CD4-positive, alpha-beta T cell treated with Interleukin-6 at 100 ng/mL for 8 hours (primary cell): ENCODE results near the gene DUT.
A peak's percentile ranks its signal among the peaks of the same experiment; 100 is the strongest.

Experiments used
- DNase-seq: peaks from one replicate; pipeline ENCODE4 v3.0.0-alpha.2; 2020; ENCODE audit warnings: mixed read lengths, low spot score

DUT gene

GRCh38 chr15:48330105-48330785 is 984 bp upstream of the DUT start:
- DNase-seq: no peak

DNA sequence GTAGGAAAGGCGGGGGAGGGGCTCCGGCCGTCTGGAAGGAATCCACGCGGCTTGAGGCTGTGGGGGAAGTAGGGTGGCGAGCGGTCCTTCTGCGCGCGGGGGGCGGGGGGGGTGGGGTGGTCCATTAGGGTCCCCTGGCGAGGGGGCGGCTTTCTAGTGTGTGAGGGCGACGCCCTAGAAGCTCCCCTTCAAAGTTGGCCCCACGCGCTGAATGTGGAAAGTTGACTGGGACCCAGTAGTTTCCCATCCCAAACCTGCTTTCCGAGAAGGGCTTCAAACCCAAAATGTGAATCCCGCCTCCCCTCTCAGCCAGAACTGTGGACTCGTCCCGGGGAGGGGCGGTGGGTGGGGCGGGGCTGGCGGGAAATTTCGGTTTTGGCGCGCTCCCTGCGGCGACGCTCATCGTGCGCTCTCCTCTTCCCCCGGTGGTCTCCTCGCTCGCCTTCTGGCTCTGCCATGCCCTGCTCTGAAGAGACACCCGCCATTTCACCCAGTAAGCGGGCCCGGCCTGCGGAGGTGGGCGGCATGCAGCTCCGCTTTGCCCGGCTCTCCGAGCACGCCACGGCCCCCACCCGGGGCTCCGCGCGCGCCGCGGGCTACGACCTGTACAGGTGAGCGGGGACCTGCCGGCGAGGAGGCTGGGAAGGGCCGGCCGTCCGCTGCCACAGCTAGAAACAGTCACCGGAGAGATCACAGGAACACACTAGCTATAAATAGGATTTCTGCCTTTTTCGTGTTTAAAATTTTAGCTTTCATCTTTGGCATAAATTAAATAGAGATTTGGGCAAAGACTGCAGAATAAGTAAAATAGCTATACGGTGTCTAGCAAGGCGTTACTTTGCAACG is 790 bp downstream of the DUT start:
- peak; percentile 54 for DNase-seq

GRCh38 chr15:48332642-48333034 is 1.4 kb downstream of the DUT start:
- DNase-seq: no peak

GRCh38 chr15:48333540-48333939 is 2.3 kb downstream of the DUT start:
- no peak for DNase-seq

DNA sequence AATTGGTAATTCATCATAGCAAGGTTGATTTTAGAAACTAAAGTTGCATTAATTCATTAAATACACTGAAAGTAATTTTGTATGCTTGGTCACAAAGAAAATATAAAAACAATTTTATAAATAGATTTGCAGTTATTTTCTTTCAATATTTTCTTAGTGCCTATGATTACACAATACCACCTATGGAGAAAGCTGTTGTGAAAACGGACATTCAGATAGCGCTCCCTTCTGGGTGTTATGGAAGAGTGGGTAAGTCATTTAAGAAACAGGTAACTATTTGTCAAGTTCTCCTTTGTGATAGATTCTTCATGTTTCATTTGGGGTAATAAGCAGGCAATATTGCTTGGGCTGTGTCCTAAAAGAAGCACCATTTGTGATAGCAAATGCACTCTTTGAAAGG is 3.0 kb downstream of the DUT start:
- DNase-seq: no peak

DNA sequence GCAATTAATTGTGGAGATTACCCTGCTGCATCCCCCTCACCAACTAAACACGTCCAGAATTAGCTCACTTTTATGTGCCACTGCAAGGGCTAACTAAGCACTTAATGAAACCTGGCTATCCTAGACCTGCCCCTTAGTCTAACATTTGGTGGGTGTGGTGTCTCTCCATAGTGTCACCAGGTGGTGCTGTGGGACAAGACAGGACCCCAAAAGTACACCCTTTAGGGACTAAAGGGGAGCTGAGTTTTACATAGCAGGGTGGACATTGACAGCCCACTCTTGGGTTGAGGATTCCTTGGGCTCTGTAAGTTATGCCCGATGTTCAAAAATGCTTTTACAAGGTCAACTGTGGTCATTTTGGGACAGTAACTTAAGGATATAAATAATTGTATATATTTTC is 5.7 kb downstream of the DUT start:
- DNase-seq: no peak

DNA sequence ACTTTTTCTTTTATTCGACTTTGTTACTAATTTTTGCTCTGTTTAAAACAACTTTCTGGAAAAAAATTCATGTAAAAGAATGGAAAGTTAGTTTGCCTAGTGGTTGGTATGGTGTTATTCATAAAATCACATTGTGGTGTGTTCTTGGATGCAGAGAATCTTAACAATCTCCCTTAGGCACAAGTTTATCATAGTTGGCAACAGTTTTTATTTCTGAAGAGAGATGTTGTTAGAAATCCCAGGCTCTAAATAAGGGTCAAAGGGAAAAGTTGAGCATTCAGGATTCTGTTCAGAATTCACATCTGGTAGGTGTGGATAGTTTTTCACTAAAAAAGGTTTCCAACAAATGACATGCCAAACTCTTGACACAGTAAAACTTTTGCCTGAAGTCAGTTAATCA is 6.4 kb downstream of the DUT start:
- no peak for DNase-seq

DNA sequence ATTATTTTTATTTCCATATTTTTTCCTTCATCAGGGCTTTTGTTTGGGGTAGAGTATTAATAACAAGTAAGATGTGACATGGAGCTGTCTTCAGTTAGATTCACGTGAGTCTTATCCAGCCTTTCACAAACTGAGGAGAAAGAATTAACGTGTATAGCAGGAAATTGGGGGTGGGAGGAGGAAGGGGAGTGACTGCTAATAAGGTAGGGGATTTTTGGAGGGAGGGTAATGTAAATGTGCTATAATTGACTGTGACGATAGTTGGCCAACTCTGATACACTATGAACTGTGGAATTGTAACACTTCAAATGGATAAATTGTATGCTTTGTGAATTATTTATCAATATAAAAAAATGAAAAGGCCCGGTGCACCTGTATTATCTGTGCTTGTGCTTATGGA is 8.9 kb downstream of the DUT start:
- DNase-seq: no peak

GRCh38 chr15:48343865-48344264 is 12.6 kb downstream of the DUT start:
- DNase-seq: no peak

DNA sequence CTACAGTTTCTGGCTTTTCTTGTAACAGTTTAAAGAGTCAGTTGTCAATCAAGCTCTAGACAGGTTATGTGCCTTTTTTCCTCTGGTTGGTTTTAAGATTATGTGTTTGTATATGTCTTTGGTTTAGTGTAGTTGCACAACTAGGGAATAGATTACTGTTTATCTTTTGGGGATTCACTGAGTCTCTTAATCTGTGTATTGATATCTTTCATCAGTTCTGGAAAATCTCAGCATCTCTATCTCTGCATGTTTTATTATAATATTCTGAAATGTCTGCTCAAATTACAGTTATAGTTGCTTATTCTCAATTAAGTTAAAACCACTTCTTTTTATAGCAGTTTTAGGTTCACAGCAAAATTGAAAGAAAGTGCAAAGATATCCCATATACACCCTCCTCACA is 14.3 kb downstream of the DUT start:
- DNase-seq: no peak

DNA sequence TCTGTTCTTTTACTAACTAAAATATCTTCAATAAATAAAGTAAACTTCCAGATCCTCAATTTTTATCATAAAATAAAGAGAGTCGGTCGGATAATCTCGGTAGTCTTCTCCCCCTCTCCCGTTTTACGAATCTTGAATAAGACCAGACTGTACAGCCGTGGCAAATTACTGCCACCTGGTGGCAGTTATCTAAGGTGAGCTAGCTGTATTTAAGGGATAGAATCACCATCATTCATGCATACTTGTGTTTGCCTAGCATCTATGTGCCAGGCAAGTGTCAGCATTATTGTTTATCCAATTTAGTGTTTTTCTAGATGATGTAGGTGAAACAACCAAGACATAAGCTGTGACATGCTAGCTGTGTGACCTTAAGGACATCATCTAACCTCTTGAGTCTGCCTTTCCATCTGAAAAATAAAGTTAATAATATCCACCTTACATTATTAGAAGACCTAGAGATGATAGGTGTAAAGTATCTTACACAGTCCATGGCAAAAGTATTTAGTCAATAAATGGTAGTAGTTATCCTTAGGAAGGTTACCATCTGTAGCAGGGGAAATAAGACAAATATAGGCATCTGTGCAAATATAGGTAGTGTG is 21.3 kb downstream of the DUT start:
- peak; percentile 56 for DNase-seq

DNA sequence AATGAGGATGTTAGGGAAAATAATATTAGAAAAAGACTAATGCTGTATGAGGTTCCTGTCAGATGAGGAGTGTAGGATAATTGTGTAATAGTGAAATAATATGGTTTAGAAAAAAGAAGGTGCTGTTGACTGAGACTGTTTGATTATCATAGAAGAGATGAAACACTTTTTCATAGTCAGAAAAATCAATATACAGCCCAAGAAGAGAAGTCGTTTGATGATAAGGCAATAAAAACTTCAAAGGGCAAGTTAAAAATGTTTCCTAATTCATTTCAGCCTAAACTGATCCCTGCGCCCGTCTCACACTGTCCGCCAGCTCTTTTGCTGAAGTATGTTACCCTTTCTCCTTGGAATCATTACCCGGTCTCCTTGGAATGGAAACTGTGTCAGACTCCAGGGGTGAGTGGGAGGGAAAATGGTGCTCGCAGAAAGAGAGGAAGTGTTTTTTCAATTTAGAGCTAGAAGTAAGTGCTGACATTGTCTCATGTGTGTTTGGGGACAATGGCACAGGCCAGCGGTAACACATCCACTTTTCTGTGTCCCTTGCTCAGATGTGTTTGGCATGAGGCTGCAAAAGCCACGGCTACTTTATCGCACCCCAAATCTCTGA is 23.6 kb downstream of the DUT start:
- no peak for DNase-seq

- DNase-seq: no peak
Observed at GRCh38 chr15:48355377-48355776, 24.1 kb downstream of the DUT start.

DNA sequence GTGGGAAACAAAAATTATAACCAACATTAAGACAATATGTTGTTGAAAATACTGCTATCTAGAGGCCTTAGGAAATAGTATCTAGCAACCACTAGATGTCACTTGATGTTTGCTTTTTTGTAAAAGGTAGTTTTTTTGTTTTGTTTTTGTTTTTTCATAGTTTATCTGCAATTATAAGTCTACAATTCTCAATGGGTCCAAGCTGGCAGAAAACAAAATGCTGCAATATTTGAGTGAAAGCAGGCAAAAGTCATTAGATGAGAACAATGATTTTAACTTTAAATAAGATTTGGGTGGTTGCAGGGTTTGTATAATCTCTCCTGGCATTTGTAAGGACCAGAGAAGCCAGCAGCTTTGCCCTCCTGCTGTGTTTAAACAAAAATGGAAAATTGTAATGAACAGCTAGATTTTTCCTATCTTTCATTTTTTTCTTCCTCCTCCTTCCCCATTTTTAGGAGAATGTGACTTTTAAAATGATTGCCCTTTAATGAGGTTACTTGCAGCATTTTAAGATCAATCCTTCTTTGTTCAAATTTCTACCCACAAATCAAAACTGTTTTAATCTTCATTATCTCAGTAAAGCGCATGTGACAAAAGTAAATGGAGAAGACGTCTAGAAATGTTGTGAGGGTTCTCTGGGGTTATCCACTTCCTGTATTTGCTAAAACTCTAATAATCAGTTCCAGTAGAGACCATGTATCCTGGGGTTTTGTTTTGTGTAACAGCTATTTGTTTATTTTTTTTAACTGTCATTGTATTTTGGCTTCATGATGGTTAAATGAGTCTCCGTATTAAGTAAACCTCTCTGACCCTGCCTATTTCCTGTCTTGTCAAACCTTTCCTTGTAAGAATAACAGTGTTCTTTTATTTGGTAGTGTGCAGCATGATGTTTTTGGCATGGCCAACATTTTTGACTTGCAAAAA is 27.3 kb downstream of the DUT start:
- no peak for DNase-seq

DNA sequence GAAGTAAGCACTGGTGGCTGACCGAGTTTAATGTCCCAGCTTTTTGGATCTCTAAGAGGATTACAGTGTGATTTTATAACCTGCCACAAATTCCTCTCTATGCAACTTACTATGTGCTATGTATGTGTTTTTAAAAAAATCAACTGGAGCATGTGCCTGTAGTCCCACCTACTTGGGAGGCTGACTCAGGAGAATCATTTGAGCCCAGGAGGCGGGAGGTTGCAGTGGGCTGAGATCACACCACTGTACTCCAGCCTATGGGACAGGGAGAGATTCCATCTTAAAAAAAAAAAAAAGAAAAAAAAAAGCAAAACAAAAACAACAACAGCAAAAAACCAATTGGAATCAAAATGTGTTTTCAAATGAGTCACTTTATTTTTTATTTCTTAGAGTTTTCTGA is 29.6 kb downstream of the DUT start:
- no peak for DNase-seq

DNA sequence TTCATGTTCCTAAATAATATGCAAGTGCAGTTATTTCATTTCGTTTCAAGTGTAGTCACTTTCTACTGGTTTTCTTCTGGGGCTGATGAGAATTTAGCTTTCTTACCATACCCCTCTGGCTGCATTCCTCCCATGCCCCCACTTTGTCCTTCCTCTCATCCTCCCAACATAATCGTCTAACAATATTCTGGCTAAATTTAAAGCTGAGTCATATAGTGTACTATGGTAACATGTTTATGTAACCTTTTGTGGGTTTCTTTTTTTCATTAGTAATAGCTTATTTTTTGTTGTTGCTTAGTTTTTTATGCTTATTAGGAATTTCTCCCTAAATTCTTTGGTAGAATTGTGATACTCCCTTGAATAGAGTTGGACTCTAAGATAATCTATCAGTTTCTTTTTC is 30.5 kb downstream of the DUT start:
- DNase-seq: no peak

DNA sequence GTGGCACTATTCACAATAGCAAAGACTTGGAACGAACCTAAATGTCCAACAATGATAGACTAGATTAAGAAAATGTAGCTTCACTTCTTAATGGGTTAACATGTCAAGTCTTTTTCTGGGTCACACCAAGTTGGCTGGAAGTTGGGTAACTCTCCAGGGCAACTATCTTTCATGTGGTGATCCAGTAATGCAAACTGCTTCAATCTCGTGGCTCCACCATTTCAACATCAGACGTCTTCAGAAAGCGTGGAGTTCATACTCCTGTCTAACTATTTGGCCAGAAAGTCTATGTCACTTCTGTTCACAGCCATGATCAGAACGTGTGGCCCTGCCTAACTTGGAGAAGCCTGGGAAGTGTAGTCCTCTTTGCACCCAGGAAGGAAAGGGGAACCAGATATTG is 32.2 kb downstream of the DUT start:
- DNase-seq: no peak

DNA sequence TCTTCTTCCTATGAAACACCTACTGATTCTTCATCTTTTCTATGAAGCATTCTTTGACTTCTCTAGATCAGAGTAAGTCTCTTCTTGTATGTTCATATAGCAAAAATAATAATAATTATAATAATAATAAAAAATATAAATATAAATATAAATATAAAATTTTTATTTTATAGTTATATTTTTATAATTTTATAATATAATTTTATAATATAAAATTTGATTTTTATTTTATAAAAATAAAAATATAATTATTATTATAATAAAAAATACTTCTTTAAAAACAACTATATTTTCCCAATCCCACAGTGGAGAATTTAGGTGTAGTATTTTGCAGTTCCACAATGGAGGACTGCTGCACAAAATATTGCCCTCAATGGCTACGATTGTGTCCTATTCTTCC is 34.3 kb downstream of the DUT start:
- no peak for DNase-seq

GRCh38 chr15:48366584-48367312 is 35.5 kb downstream of the DUT start:
- no peak for DNase-seq

- DNase-seq: no peak
Observed at GRCh38 chr15:48367483-48367882, 36.3 kb downstream of the DUT start.

GRCh38 chr15:48370460-48370859 is 39.2 kb downstream of the DUT start:
- DNase-seq: no peak
